ENCODE measurements around the gene TSEN2.
"Not testable (repeated sequence)": the region's sequence is repeated elsewhere in the genome, so short reads cannot be mapped to it uniquely, and the experiment has no call there.

TSEN2 gene

DNA sequence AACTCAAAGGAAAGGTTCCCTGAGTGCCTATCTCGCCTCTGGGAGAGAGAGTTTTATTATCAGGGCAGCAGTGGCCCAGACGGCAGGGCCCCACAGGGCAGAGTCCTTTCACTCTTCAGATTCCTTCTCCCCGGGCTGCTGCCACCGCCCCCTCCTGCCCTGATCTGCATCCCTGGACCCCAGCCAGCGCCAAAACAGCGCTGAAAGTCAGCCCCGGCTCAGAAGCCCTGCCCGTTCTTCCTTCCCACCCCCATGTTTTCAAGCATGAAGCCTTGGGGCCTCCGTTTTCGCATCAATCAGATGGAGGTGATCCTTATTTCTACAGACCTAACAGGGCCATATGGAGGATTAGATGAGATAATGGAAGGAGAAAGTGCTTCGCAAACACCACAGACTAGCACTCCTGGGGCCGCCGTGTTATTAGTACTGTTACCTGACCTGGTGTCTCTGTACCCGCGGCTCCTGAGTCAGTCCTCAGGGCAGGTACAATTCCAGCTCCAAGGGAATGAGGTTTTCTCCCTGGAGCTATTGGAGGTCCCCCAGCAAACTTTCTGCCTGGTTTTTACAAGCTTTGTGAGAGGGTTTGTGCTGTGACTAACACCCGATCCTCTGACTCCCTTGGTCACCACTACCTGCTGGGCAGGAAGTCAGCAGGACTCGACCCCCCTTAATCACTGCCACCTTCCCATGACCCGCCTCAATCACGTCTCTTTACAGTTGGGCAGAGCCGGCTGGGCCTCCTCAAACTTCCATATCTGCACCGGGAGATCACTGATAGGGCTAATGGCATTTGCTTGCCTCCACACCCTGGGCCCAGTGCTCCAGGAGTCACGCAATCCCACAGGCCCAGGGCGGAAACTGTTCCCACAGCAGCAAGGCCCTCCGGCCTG is 39.5 kb upstream of the TSEN2 start:
- Histone ChIP-seq H3K27me3 (ENCODE audit: low read depth, low read length) (no peaks in the 10 kb centered on the region), H3K27ac (ENCODE audit: low read length) (peak overlapping the region; percentile 66), H3K4me3 (ENCODE audit: low read depth in 1 of 2, low read length in 2 of 2) (no peak overlapping the region), H3K9me3 (ENCODE audit: control insufficient read depth in 1 of 2, low read length in 2 of 2) (no peaks in the 10 kb centered on the region), H3K4me1 (ENCODE audit: control insufficient read depth in 1 of 2, insufficient read depth in 2 of 2, low read length in 2 of 2) (peaks cover 0 to 4% of the 10 kb centered on the region in 2 donors), H3K36me3 (ENCODE audit: control insufficient read depth in 1 of 2, insufficient read depth in 2 of 2, low read length in 2 of 2) (no peaks in the 10 kb centered on the region)

DNA sequence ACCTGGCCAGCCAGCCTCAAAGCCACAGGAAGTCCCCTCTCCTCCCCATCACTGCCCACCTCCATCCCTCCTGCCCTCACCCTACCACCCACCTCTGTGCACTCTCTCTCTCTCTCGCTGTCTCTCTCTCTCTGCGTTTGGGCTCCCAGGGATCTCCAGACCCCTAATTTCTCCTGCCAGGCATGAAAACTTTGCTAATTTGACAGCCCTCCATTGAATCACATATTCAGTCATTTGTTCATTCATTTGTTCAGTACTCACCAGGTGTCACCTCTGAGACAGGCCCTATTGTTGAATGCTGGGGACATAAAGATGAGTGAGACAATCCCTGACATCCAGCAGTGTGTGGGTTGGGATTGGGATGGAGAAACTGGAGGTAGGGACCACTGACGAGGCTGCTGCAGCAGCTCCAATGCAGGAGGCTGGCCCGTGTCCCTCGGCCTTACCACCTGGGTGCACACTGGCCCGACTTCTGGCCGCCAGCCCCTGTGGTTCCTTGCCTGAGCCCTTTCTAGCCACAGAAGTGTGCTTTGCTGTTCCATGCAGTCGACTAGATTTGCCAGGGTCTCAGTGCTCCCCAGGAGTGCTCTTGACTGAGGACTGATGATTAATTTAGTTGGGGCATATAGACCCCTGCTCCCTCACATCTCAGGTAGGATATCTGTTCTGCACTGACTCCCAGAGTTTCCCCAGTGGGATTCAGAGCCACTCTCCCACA is 38.6 kb upstream of the TSEN2 start:
- no peaks in the 10 kb centered on the region for H3K27me3 ChIP-seq (ENCODE audit: low read depth, low read length)
- H3K9me3 ChIP-seq (ENCODE audit: control insufficient read depth in 1 of 2, low read length in 2 of 2): no peaks in the 10 kb centered on the region
- H3K27ac ChIP-seq (ENCODE audit: low read length): no peak overlapping the region
- no peak overlapping the region for H3K4me3 ChIP-seq (ENCODE audit: low read depth in 1 of 2, low read length in 2 of 2)
- peaks cover 0 to 4% of the 10 kb centered on the region in 2 donors for H3K4me1 ChIP-seq (ENCODE audit: control insufficient read depth in 1 of 2, insufficient read depth in 2 of 2, low read length in 2 of 2)
- H3K36me3 ChIP-seq (ENCODE audit: control insufficient read depth in 1 of 2, insufficient read depth in 2 of 2, low read length in 2 of 2): no peaks in the 10 kb centered on the region

DNA sequence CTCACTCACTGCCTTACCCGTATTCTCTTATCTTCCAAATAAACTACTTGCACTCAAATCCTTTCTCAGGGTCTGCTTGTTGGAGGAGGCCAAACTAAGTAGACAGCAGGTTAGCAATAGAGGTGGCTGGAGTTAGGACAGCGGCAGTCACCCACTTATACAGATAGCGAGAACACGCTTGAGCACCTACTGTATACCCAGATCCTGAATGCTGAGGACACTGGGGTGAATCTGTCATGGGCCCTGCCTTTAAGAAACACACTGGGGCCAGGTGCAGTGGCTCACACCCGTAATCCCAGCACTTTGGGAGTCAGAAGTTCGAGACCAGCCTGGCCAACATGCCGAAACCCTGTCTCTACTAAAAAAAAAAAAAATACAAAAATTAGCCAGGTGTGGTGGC is 38.0 kb upstream of the TSEN2 start:
- Histone ChIP-seq H3K27ac (ENCODE audit: low read length) (no peak overlapping the region), H3K4me1 (ENCODE audit: control insufficient read depth in 1 of 2, insufficient read depth in 2 of 2, low read length in 2 of 2) (peaks cover 0 to 4% of the 10 kb centered on the region in 2 donors), H3K9me3 (ENCODE audit: control insufficient read depth in 1 of 2, low read length in 2 of 2) (no peaks in the 10 kb centered on the region), H3K4me3 (ENCODE audit: low read depth in 1 of 2, low read length in 2 of 2) (no peak overlapping the region), H3K27me3 (ENCODE audit: low read depth, low read length) (no peaks in the 10 kb centered on the region), H3K36me3 (ENCODE audit: control insufficient read depth in 1 of 2, insufficient read depth in 2 of 2, low read length in 2 of 2) (no peaks in the 10 kb centered on the region)

DNA sequence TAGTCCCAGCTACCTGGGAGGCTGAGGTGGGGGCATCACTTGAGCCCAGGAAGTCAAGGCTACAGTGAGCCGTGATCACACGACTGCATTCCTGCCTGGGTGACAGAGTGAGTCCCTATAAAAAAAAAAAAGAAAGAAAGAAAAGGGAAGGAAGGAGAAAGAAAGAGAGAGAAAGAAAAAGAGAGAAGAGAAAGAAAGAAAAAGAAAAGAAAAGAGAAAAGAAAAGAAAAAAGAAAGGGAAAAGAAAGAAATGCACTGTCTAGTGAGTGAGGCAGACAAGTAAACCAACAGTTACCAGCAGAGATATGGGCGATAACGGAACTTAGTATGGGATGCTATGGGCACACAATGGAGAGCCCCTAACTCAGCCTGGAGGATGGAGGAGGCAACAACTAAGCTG is 37.2 kb upstream of the TSEN2 start:
- Histone ChIP-seq H3K4me3 (ENCODE audit: low read depth in 1 of 2, low read length in 2 of 2) (no peak overlapping the region), H3K36me3 (ENCODE audit: control insufficient read depth in 1 of 2, insufficient read depth in 2 of 2, low read length in 2 of 2) (no peaks in the 10 kb centered on the region), H3K4me1 (ENCODE audit: control insufficient read depth in 1 of 2, insufficient read depth in 2 of 2, low read length in 2 of 2) (peaks cover 0 to 4% of the 10 kb centered on the region in 2 donors), H3K27me3 (ENCODE audit: low read depth, low read length) (no peaks in the 10 kb centered on the region), H3K9me3 (ENCODE audit: control insufficient read depth in 1 of 2, low read length in 2 of 2) (no peaks in the 10 kb centered on the region), H3K27ac (ENCODE audit: low read length) (no peak overlapping the region)

DNA sequence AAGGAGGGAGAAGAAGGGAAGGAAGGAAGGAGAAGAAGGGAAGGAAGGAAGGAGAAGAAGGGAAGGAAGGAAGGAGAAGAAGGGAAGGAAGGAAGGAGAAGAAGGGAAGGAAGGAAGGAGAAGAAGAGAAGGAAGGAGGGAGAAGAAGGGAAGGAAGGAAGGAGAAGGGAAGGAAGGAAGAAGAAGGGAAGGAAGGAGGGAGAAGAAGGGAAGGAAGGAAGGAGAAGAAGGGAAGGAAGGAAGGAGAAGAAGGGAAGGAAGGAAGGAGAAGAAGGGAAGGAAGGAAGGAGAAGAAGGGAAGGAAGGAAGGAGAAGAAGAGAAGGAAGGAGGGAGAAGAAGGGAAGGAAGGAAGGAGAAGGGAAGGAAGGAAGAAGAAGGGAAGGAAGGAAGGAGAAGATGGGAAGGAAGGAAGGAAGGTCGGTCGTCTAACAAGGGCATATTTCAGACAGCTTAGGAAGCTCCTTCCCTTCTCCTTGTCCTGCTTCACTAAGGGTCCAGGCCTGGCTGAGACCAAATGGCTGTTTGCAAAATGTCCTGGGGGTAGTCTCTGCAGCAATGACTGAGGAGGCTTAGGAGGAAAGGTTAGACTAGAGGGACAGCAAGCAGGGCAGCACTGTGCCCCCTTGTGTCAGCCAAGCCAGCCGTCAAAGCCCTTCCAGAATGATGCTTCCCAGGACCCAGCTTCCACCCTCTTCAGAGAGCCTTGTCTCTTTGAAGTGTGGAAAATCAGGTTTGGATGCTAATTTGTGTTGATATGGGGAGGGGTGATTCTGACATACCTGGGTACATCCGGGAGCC is 35.7 kb upstream of the TSEN2 start:
- H3K27ac ChIP-seq (ENCODE audit: low read length); H3K9me3 ChIP-seq (ENCODE audit: control insufficient read depth in 1 of 2, low read length in 2 of 2); H3K36me3 ChIP-seq (ENCODE audit: control insufficient read depth in 1 of 2, insufficient read depth in 2 of 2, low read length in 2 of 2); H3K4me3 ChIP-seq (ENCODE audit: low read depth in 1 of 2, low read length in 2 of 2); H3K27me3 ChIP-seq (ENCODE audit: low read depth, low read length); H3K4me1 ChIP-seq (ENCODE audit: control insufficient read depth in 1 of 2, insufficient read depth in 2 of 2, low read length in 2 of 2): not testable (repeated sequence)

DNA sequence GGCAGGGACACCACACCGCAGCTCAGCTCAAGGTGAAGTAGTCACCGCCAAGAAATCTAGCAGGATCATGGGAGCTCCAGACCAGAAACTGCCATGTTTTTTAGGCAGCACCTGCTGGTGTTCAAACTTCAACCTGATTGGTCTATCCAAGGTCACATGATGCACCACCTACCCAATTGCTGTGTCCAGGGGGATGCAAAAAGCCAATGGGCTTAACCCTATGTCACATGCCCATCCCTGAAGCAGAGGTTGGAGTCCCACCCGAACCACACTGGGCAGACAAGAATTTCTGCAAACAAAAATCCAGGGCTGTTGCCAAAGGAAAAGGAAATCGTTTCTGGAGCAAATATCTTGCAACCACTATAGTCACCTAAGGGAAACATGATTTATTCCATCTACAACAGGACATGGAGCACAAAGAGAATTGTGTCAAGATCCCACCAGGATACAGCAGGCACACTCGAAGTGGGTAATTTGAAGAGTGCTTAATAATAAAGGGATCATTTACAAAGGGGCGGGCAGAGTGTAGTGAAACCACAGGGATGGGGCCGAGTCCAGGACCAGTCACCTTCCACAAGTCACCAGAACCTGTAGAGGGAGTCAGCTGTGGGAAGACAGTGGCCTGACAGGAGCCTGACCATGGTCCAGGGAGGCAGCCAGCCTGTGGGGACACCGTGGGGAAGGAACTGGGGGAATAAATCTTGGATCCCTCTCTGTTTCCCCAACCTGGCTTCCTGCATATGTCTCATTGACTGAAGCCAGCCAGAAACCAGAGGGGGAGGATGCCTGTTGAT is 34.2 kb upstream of the TSEN2 start:
- H3K9me3 ChIP-seq (ENCODE audit: control insufficient read depth in 1 of 2, low read length in 2 of 2): no peaks in the 10 kb centered on the region
- H3K27me3 ChIP-seq (ENCODE audit: low read depth, low read length): no peaks in the 10 kb centered on the region
- H3K4me3 ChIP-seq (ENCODE audit: low read depth in 1 of 2, low read length in 2 of 2): no peak overlapping the region
- no peaks in the 10 kb centered on the region for H3K36me3 ChIP-seq (ENCODE audit: control insufficient read depth in 1 of 2, insufficient read depth in 2 of 2, low read length in 2 of 2)
- H3K27ac ChIP-seq (ENCODE audit: low read length): no peak overlapping the region
- peaks cover 0 to 4% of the 10 kb centered on the region in 2 donors for H3K4me1 ChIP-seq (ENCODE audit: control insufficient read depth in 1 of 2, insufficient read depth in 2 of 2, low read length in 2 of 2)

DNA sequence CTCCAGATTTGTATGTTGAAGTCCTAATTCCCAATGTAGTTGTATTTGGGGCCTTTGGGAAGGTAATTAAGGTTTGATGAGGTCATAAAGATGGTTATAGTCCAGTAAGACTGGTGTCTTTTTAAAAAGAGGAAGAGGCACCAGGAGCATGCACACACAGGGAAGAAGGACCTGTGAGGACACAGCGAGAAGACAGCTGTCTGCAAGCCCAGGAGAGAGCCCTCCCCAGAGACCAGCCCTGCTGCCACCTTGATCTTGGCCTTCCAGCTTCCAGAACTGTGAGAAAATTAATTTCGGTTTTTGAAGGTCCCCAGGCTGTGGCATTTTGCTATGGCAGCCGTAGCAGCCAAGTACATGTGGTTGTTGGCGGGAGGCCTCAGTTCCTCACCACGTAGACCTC is 32.8 kb upstream of the TSEN2 start:
- Histone ChIP-seq H3K4me1 (ENCODE audit: control insufficient read depth in 1 of 2, insufficient read depth in 2 of 2, low read length in 2 of 2) (no peaks in the 10 kb centered on the region), H3K4me3 (ENCODE audit: low read depth in 1 of 2, low read length in 2 of 2) (no peak overlapping the region), H3K36me3 (ENCODE audit: control insufficient read depth in 1 of 2, insufficient read depth in 2 of 2, low read length in 2 of 2) (no peaks in the 10 kb centered on the region), H3K27me3 (ENCODE audit: low read depth, low read length) (no peaks in the 10 kb centered on the region), H3K27ac (ENCODE audit: low read length) (no peak overlapping the region), H3K9me3 (ENCODE audit: control insufficient read depth in 1 of 2, low read length in 2 of 2) (no peaks in the 10 kb centered on the region)

DNA sequence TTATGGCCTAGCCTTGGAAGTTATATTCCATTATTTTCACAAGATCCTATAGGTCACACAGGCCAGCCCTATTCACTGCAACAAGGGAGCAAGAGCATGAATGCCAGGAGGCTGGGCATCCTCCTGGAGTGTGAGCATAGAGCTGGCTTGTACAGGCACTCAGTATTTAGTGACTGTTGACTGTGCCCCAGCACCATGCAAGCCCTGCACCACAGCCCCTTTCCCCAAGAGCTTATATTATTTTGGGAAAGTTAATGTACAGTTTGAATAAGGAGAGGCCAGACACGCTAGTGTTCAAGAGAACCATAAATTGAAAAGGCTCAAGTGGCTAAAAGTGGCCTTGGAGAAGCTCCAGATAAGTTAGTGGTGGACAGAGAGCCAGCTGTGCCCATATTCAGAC is 32.3 kb upstream of the TSEN2 start:
- Histone ChIP-seq H3K36me3 (ENCODE audit: control insufficient read depth in 1 of 2, insufficient read depth in 2 of 2, low read length in 2 of 2) (no peaks in the 10 kb centered on the region), H3K27me3 (ENCODE audit: low read depth, low read length) (no peaks in the 10 kb centered on the region), H3K27ac (ENCODE audit: low read length) (no peak overlapping the region), H3K9me3 (ENCODE audit: control insufficient read depth in 1 of 2, low read length in 2 of 2) (no peaks in the 10 kb centered on the region), H3K4me3 (ENCODE audit: low read depth in 1 of 2, low read length in 2 of 2) (no peak overlapping the region), H3K4me1 (ENCODE audit: control insufficient read depth in 1 of 2, insufficient read depth in 2 of 2, low read length in 2 of 2) (no peaks in the 10 kb centered on the region)

DNA sequence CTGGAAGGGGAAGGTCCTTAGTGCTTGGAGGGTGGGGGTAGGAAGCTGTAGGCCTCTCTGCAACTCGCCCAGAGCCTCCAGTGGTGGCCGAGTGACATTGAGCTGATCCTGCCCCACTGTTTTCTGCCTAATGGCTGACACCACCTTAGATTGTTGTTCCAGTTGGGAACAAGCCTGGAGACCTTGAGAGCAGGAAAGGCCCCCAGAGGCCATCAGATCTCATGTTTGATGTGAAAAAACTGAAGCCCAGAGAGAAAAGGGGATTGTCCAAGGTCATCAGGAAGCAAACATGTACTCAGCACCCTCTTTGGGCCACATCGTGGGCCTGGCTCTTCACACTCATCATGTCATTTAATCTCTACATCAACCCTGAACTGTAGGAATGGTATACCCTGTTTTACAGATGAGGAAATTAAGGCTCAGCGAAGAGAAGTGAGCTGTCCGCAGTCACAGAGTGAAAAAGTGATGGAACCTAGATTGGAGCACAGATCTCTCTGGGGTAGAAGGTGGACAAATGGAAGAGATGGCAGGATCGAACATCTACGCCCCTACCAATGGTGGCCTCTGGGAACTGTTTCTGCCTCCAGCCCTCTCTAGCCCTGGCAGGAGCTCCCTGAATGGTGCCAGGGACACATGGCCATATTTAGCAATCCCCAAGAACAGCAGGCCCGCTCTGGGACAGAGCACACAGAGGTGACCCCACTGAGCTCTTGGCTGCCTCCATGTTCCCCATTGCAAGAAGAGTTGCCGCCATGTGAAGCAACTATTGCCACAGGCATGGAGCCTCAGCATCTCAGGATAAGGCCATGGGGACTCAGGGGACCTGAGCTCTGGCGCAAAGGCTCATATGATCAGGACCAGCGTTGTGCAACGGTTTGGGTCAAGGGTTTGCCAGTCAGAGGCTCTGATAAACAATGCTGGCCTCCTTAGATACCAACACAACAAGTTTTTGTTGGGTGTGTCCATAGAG is 31.6 kb upstream of the TSEN2 start:
- no peak overlapping the region for H3K4me3 ChIP-seq (ENCODE audit: low read depth in 1 of 2, low read length in 2 of 2)
- no peaks in the 10 kb centered on the region for H3K4me1 ChIP-seq (ENCODE audit: control insufficient read depth in 1 of 2, insufficient read depth in 2 of 2, low read length in 2 of 2)
- H3K27me3 ChIP-seq (ENCODE audit: low read depth, low read length): no peaks in the 10 kb centered on the region
- no peaks in the 10 kb centered on the region for H3K36me3 ChIP-seq (ENCODE audit: control insufficient read depth in 1 of 2, insufficient read depth in 2 of 2, low read length in 2 of 2)
- no peaks in the 10 kb centered on the region for H3K9me3 ChIP-seq (ENCODE audit: control insufficient read depth in 1 of 2, low read length in 2 of 2)
- no peak overlapping the region for H3K27ac ChIP-seq (ENCODE audit: low read length)

All from muscle layer of duodenum (tissue), 2 donors.